GM23338 (cell line): ENCODE data around the gene CKLF. TPM values are rescaled to one million over a fixed set of nuclear protein-coding genes. Genes with fewer than 3 reads are reported as not detected.

ENCODE experiments used
- ATAC-seq: fragments of 200-7000 bp; cut with Tn5 transposase; 3 replicates; pipeline ENCODE4 v1.9.1; 2020
- DNase-seq: peaks from one replicate; pipeline ENCODE4 v3.0.0-alpha.2; 2015; ENCODE audit warnings: low spot score
- H2AFZ ChIP-seq: fragments of 200-600 bp; sonication (generic); 2 replicates; pipeline ENCODE4 v1.8.0; 2016; ENCODE audit warnings: antibody characterized with exemption, mild to moderate bottlenecking, moderate library complexity
- H3F3A ChIP-seq: fragments of 200-600 bp; sonication (generic); replicated peaks from 2 replicates; pipeline ENCODE4 v1.8.0; 2017; ENCODE audit warnings: antibody characterized with exemption, mixed run types, low read depth
- H3K27ac ChIP-seq: fragments of 200-600 bp; sonication (generic); 2 replicates; pipeline ENCODE4 v1.6.1; 2016; ENCODE audit warnings: low read depth
- H3K27me3 ChIP-seq: fragments of 200-600 bp; sonication (generic); 2 replicates; pipeline ENCODE4 v1.8.0; 2016; ENCODE audit warnings: mild to moderate bottlenecking, mixed run types, moderate library complexity; ENCODE audit not compliant: insufficient read depth
- H3K36me3 ChIP-seq: fragments of 200-600 bp; sonication (generic); 2 replicates; pipeline ENCODE4 v1.8.0; 2016; ENCODE audit warnings: mild to moderate bottlenecking; ENCODE audit not compliant: insufficient read depth
- H3K4me1 ChIP-seq: fragments of 200-600 bp; sonication (generic); 2 replicates; pipeline ENCODE4 v1.8.0; 2016; ENCODE audit warnings: mild to moderate bottlenecking, moderate library complexity; ENCODE audit not compliant: insufficient read depth
- H3K4me2 ChIP-seq: fragments of 200-600 bp; sonication (generic); 2 replicates; pipeline ENCODE4 v1.7.1; 2017; ENCODE audit warnings: mixed run types
- H3K4me3 ChIP-seq: fragments of 200-600 bp; sonication (generic); 2 replicates; pipeline ENCODE4 v1.6.1; 2016; ENCODE audit warnings: mixed run types
- H3K79me2 ChIP-seq: fragments of 200-600 bp; sonication (generic); replicated peaks from 2 replicates; pipeline ENCODE4 v1.8.0; 2017; ENCODE audit warnings: mild to moderate bottlenecking; ENCODE audit not compliant: insufficient read depth
- H3K9me2 ChIP-seq: fragments of 200-600 bp; sonication (generic); 2 replicates; pipeline ENCODE4 v1.8.0; 2017; ENCODE audit not compliant: insufficient read depth
- H4K20me1 ChIP-seq: fragments of 200-600 bp; sonication (generic); replicated peaks from 2 replicates; pipeline ENCODE4 v1.8.0; 2017; ENCODE audit warnings: mild to moderate bottlenecking; ENCODE audit not compliant: insufficient read depth
- H3K27ac Mint-ChIP-seq: 2 replicates; pipeline ENCODE4 v1.8.0; 2020; ENCODE audit warnings: inconsistent platforms, mild to moderate bottlenecking, moderate library complexity, mixed read lengths
- H3K27me3 Mint-ChIP-seq: 3 replicates; pipeline ENCODE4 v1.8.0; 2022; ENCODE audit warnings: low read depth, mild to moderate bottlenecking, moderate library complexity, mixed read lengths, inconsistent platforms; ENCODE audit not compliant: insufficient read depth, poor library complexity
- H3K36me3 Mint-ChIP-seq: 3 replicates; pipeline ENCODE4 v1.8.0; 2021; ENCODE audit warnings: low read depth, mild to moderate bottlenecking, inconsistent platforms, moderate library complexity, mixed read lengths
- H3K4me1 Mint-ChIP-seq: 3 replicates; pipeline ENCODE4 v1.8.0; 2020; ENCODE audit warnings: mild to moderate bottlenecking, inconsistent platforms, mixed read lengths
- H3K4me3 Mint-ChIP-seq: 3 replicates; pipeline ENCODE4 v1.8.0; 2021; ENCODE audit warnings: moderate library complexity, mild to moderate bottlenecking, inconsistent platforms, mixed read lengths
- H3K9me3 Mint-ChIP-seq: 3 replicates; pipeline ENCODE4 v1.8.0; 2020; ENCODE audit warnings: moderate library complexity, mild to moderate bottlenecking, inconsistent platforms, mixed read lengths
- CREB1 ChIP-seq: fragments of 250-450 bp; sonication (Bioruptor Pico); IDR thresholded peaks from 2 replicates; pipeline ENCODE4 v1.5.0; 2020; ENCODE audit warnings: low read depth, mild to moderate bottlenecking, moderate library complexity
- ETS1 ChIP-seq: IDR thresholded peaks from 2 replicates; pipeline ENCODE4 v1.6.1; 2016; ENCODE audit warnings: antibody characterized with exemption
- EZH2 ChIP-seq: fragments of 200-600 bp; sonication (generic); IDR thresholded peaks from one replicate; pipeline ENCODE4 v1.8.0; 2017; ENCODE audit warnings: antibody characterized with exemption, mild to moderate bottlenecking, low read depth; ENCODE audit not compliant: unreplicated experiment
- EZH2phosphoT487 ChIP-seq: fragments of 200-600 bp; sonication (generic); IDR thresholded peaks from one replicate; pipeline ENCODE4 v1.8.1; 2018; ENCODE audit warnings: antibody characterized with exemption; ENCODE audit not compliant: unreplicated experiment
- JUNB ChIP-seq: IDR thresholded peaks from one replicate; pipeline ENCODE4 v1.6.1; 2016; ENCODE audit warnings: antibody characterized with exemption; ENCODE audit not compliant: unreplicated experiment
- NANOG ChIP-seq: IDR thresholded peaks from 2 replicates; pipeline ENCODE4 v1.6.1; 2016; ENCODE audit warnings: antibody characterized with exemption, borderline replicate concordance
- POLR2AphosphoS5 ChIP-seq: IDR thresholded peaks from 2 replicates; pipeline ENCODE4 v1.6.1; 2016; ENCODE audit warnings: antibody characterized with exemption, low read depth
- REST ChIP-seq: IDR thresholded peaks from one replicate; pipeline ENCODE4 v1.6.1; 2018; ENCODE audit warnings: antibody characterized with exemption; ENCODE audit not compliant: unreplicated experiment
- STAT1 ChIP-seq: IDR thresholded peaks from one replicate; pipeline ENCODE4 v1.6.1; 2016; ENCODE audit warnings: antibody characterized with exemption; ENCODE audit not compliant: unreplicated experiment
- ZNF114 ChIP-seq: fragments of 250-450 bp; sonication (Bioruptor Pico); IDR thresholded peaks from 2 replicates; pipeline ENCODE4 v1.5.0; 2020; ENCODE audit warnings: mild to moderate bottlenecking, moderate library complexity
- ZNF331 ChIP-seq: fragments of 250-450 bp; sonication (Bioruptor Pico); IDR thresholded peaks from 2 replicates; pipeline ENCODE4 v1.5.0; 2020; ENCODE audit warnings: low read depth, mild to moderate bottlenecking, moderate library complexity
- ZNF462 ChIP-seq: fragments of 250-450 bp; sonication (Bioruptor Pico); IDR thresholded peaks from 2 replicates; pipeline ENCODE4 v1.5.0; 2020; ENCODE audit warnings: mild to moderate bottlenecking, moderate library complexity
- polyA plus RNA-seq: library from polyadenylated mRNA; unstranded; fragments of >200 nt; fragmentation: Nextera tagmentation; extraction: Ambion mirVana; gene quantifications from 2 replicates; pipeline ENCODE4 v1.2.1, GENCODE V29; 2016
- total RNA-seq: library from RNA; depleted of rRNA; stranded (reverse); fragments of >200 nt; shearing (Covaris generic); gene quantifications from 2 replicates; pipeline ENCODE4 v1.2.3, GENCODE V29; 2014

Gene CKLF
- total and polyA plus RNA-seq, 2 experiments from 2014 or later = 25.5 to 60.0 TPM

- no peak for ATAC-seq
- Mint-ChIP-seq H3K9me3 (no peaks in the 10 kb centered on the region), H3K36me3 (0 out of 3 replicates have a peak, but pooled peaks cover under 1% of the 10 kb centered on the region), H3K27me3 (peaks cover 4% of the 10 kb centered on the region), H3K4me3 (no peak overlapping the region), H3K4me1 (no peaks in the 10 kb centered on the region), H3K27ac (no peak overlapping the region)
- Histone ChIP-seq H2AFZ (no peak overlapping the region), H3K36me3 (no peaks in the 10 kb centered on the region), H4K20me1 (no peaks in the 10 kb centered on the region; the same call in 1 of the 2 replicates), H3K4me1 (no peaks in the 10 kb centered on the region), H3K79me2 (no peaks in the 10 kb centered on the region), H3K27ac (no peak overlapping the region), H3K4me2 (no peak overlapping the region), H3K27me3 (no peaks in the 10 kb centered on the region), H3K4me3 (no peak overlapping the region), H3F3A (no peaks in the 10 kb centered on the region), H3K9me2 (no peaks in the 10 kb centered on the region)
- TF ChIP-seq EZH2phosphoT487 (no peak), CREB1 (CRISPR knock-in tag) (no peak), POLR2AphosphoS5 (no peak), REST (no peak), ZNF331 (CRISPR knock-in tag) (no peak), STAT1 (no peak), ZNF114 (no peak), ETS1 (no peak), JUNB (no peak), ZNF462 (CRISPR knock-in tag) (no peak), NANOG (no peak), EZH2 (no peak)
- DNase-seq = no peak
These were observed 28.5 kb upstream of the CKLF start for GRCh38 chr16:66523861-66524354.
